GM12873 (cell line): Measurements from ENCODE around the gene STIL.

Experiments
- TF ChIP-seq, protein P1 (sequence below): IDR thresholded peaks from 2 replicates; pipeline ENCODE4 v1.5.1; 2012; ENCODE audit warnings: low read depth, mild to moderate bottlenecking, moderate library complexity, low read length, control low read depth; ENCODE audit not compliant: insufficient read depth; ENCODE audit errors: missing control alignments

STIL gene

DNA sequence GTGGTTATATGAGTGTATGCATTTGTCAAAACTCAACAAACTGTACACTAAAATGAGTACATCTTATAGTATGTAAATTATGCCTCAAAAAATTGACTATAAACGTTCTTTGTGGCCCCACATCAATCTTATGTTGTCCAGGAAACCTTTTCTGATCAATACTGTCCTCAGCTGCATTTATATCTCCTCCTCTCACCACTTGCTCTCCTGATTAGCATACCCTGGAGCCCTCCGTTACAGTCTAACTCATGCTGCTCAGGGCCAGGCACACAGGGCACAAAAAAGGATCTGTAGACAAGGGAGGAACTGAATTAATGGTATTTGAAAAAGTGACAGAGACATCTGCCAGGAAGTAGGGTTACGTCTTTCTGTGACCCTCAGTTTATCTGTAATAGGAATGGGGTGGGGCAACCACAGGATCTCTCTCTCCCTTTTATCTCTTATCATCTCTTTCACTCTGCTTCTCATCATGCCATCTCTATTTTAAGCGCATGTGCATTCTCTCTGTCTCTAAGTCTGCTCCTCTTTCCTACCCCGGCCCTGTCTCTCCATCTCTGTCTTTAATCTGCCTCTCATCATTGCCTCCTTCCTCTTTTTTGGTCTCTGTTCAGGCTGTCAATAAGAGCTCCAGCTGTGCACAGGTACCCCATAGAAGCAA is 74.9 kb downstream of the STIL start:
- TF ChIP-seq, protein P1, sequence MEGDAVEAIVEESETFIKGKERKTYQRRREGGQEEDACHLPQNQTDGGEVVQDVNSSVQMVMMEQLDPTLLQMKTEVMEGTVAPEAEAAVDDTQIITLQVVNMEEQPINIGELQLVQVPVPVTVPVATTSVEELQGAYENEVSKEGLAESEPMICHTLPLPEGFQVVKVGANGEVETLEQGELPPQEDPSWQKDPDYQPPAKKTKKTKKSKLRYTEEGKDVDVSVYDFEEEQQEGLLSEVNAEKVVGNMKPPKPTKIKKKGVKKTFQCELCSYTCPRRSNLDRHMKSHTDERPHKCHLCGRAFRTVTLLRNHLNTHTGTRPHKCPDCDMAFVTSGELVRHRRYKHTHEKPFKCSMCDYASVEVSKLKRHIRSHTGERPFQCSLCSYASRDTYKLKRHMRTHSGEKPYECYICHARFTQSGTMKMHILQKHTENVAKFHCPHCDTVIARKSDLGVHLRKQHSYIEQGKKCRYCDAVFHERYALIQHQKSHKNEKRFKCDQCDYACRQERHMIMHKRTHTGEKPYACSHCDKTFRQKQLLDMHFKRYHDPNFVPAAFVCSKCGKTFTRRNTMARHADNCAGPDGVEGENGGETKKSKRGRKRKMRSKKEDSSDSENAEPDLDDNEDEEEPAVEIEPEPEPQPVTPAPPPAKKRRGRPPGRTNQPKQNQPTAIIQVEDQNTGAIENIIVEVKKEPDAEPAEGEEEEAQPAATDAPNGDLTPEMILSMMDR = no peak

DNA sequence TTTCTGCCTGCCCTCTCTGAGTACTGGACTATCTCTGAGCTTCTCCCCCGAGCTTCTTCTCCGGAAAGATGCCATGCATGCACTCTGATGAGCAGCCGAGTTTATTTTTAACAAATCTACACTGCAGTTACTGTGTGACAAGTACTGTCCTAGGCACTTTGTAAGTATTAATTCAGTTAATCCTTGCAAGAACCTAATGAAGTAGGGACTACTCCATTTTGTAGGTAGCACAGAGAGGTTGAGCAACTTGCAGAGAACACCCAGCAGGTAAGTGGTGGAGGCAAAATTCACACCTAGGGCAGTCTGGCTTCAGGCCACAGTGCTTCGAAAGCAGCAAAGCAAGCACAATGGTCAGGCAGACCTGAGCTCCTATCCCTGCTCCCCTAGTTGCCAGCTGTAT is 78.1 kb downstream of the STIL start:
- TF ChIP-seq, protein P1 = no peak

DNA sequence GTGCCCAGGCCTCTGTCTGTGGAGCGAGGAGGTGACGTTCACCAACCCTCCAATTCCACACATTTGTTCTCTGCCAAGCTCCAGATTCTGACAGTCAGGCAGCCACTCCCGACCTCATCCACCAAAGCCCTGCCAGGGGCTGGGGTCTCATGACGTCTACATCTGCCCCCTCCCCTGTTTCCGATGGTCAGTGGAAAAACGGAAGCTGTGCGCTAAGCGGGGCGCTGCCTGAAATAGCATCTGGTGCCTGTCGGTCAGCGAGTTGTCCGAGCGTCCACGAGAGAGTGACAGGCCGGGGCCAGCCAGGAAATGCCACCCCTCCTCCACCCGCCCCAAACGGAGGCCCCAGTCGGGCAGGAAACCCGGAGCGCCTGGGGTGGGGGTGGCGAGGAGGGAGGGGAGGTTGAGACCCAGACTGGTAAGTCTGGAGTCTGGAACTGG is 78.7 kb downstream of the STIL start:
- TF ChIP-seq, protein P1 = no peak

DNA sequence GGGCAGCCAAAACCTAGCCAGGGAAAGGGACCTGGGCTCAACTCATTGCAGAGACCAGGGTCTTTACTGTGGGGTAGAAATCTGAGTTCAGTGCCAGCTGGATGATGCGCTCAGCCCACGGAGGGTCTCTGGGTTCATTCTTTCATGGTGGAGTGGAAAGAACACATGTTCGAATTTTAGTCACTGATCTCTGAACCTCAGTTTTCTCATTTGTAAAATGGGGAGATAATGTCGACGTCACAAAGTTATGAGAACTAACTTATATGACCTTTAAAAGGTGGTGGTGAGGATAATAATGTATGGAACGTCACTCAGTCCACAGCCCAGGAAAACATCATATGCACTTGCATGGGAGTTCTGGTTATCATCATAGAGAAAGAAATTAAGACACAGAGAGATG is 80.8 kb downstream of the STIL start:
- TF ChIP-seq, protein P1 = no peak

DNA sequence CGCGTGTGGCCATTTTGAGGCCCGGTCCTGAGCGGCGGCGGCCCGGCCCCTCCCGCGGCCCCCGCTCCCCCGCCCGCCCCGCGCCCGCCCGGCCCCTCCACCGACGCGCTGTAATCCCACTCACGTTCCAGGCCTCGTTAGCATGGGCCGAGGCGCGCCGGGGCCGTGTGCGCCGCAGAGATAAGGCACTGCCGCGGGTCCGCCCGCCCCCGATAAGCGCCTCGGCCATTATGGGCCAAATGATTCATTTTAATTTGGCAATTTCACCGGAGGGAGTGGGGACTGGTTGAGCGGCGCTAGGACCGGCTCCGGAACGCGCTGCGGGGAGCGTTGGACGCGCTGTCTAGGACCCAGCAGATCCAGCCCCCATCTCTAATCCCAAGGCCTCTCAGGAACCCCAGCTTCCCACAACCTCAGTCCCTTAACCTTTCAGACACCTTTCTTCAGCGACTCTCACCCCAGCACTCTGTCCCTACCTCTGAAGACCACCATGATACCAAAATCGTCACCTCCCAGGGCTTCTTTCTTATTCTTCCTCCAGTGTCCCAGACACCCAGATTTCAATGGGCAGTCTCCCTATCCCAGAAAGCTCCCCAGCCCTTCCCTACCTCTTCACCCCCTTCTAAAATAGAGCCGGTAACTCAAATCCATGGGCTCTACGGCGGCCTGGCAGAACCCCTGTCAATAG is 81.6 kb downstream of the STIL start, which contains the start of gene TAL1:
Gene TAL1, minus strand, starts transcription at position 39 of the 688 bp plus-strand sequence. CDS start 6,337 bp downstream, outside the sequence.
- TF ChIP-seq, protein P1 = no peak

DNA sequence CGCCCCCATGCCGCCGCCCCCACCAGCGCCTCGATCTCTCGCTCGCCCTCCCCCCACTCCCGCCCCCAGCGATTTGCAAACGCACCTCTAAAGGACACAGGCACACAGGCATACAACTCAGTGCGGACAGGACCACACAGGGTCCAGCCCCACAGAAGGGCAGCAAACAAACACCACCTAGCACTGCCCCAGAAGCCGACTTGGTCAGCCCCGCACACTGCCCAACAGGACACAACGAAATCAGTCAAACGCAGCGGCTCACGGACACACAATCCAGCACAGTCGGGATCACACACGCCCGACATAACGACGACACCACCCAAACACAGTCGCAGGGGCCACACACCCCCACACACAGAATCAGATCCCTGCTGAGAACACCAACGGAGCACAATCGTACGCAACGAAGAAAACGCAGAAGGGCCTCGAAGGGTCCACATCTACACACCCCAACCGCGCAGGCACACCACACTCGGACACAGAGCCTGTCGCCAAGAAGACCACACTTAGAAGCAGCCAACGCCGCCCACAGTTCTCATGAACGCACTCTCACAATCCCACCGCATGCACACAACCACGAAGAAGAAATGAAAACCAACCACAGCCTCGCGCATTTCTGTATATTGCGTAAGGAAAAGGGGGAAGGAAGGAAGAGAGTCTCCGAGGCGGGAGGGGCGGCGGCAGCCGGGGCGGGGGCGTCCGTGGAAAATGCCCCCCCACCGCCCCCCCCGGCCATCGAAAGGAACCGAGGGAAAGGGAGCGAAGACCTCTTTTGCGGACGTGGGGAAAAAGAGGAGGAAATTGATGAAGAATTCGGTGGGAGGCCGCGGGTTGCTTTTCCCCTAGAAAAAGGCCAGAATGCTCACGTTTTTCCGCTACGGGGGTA is 82.4 kb downstream of the STIL start:
- TF ChIP-seq, protein P1 = no peak
